BLaER1 treated with 17β-estradiol and CSF1 and Interleukin-3, amounts not matched to agents 10 nM and 100 nM (cell line): ENCODE results near the gene RHOXF1.
"Not testable (repeated sequence)": the region's sequence is repeated elsewhere in the genome, so short reads cannot be mapped to it uniquely, and the experiment has no call there.

Experiments used
- H3K27ac ChIP-seq, 11 experiments: shearing (Covaris generic); formaldehyde crosslinking; 2 replicates each; pipeline ENCODE4 v1.8.1; 2022
- H3K27me3 ChIP-seq, 11 experiments: shearing (Covaris generic); formaldehyde crosslinking; 2 replicates each; pipeline ENCODE4 v1.8.1; 2022
- H3K36me3 ChIP-seq, 11 experiments: shearing (Covaris generic); formaldehyde crosslinking; 2 replicates each; pipeline ENCODE4 v1.8.1; 2022
- H3K4me1 ChIP-seq, 10 experiments: shearing (Covaris generic); formaldehyde crosslinking; 2 replicates each; pipeline ENCODE4 v1.8.1; 2022
- H3K4me2 ChIP-seq, 11 experiments: shearing (Covaris generic); formaldehyde crosslinking; 2 replicates each; pipeline ENCODE4 v1.8.1; 2022
- H3K4me3 ChIP-seq, 10 experiments: shearing (Covaris generic); formaldehyde crosslinking; 2 replicates each; pipeline ENCODE4 v1.8.1; 2022
- H3K9ac ChIP-seq, 11 experiments: shearing (Covaris generic); formaldehyde crosslinking; 2 replicates each; pipeline ENCODE4 v1.8.1; 2022
- H3K9me3 ChIP-seq, 11 experiments: shearing (Covaris generic); formaldehyde crosslinking; replicated peaks in 1 of 11; 2 replicates each; pipeline ENCODE4 v1.8.1; 2022
- H4K20me1 ChIP-seq, 11 experiments: shearing (Covaris generic); formaldehyde crosslinking; 2 replicates each; pipeline ENCODE4 v1.8.1; 2022
- Cebpa-rat ChIP-seq, 11 experiments: shearing (Covaris generic); IDR thresholded peaks; 2 replicates each; pipeline ENCODE4 v1.8.1; 2022

RHOXF1 gene

GRCh38 chrX:120090208-120090607, 25.5 kb downstream of the RHOXF1 start:
- Histone ChIP-seq H3K36me3 (no peaks in the 10 kb centered on the region), H4K20me1 (no peaks in the 10 kb centered on the region), H3K27ac (no peak overlapping the region), H3K4me3 (no peak overlapping the region), H3K4me1 (peaks cover 0 to 6% (median 0%) of the 10 kb centered on the region in 10 experiments; a peak in 2 of 20 replicates), H3K27me3 (no peaks in the 10 kb centered on the region), H3K4me2 (no peak overlapping the region), H3K9ac (no peak overlapping the region), H3K9me3 (no peaks in the 10 kb centered on the region)
- no peak for TF ChIP-seq Cebpa-rat (IDR thresholded peaks at IDR 0.05)

- no peaks in the 10 kb centered on the region for H4K20me1 ChIP-seq
- H3K27ac ChIP-seq: no peak overlapping the region
- no peaks in the 10 kb centered on the region for H3K9me3 ChIP-seq
- no peak for TF ChIP-seq Cebpa-rat (IDR thresholded peaks at IDR 0.05)
- no peaks in the 10 kb centered on the region for H3K27me3 ChIP-seq
- peak overlapping the region in 2 of 11 experiments; percentile 5 to 17; a peak in 4 of 22 replicates for H3K9ac ChIP-seq
- no peak overlapping the region for H3K4me3 ChIP-seq
- H3K4me2 ChIP-seq: peak overlapping the region in 2 of 11 experiments; percentile 21 to 46; a peak in 3 of 22 replicates
- H3K36me3 ChIP-seq: no peaks in the 10 kb centered on the region
- H3K4me1 ChIP-seq: peaks cover 0 to 6% (median 0%) of the 10 kb centered on the region in 10 experiments; a peak in 2 of 20 replicates
Observed at GRCh38 chrX:120087289-120088017, 28.3 kb downstream of the RHOXF1 start.

- not testable (repeated sequence) for H3K4me3 ChIP-seq, H3K9ac ChIP-seq, H3K4me2 ChIP-seq, H3K36me3 ChIP-seq, H3K4me1 ChIP-seq, H3K9me3 ChIP-seq, H3K27ac ChIP-seq, H4K20me1 ChIP-seq, H3K27me3 ChIP-seq
Observed at GRCh38 chrX:120085553-120086185, 30.0 kb downstream of the RHOXF1 start.

- H3K9me3 ChIP-seq, H3K4me1 ChIP-seq, H4K20me1 ChIP-seq, H3K27me3 ChIP-seq, H3K9ac ChIP-seq, H3K27ac ChIP-seq, H3K4me3 ChIP-seq, H3K4me2 ChIP-seq, H3K36me3 ChIP-seq: not testable (repeated sequence)
Observed at GRCh38 chrX:120077590-120077989, 38.1 kb downstream of the RHOXF1 start, which contains the start of gene RHOXF2B. Gene RHOXF2B (minus strand): TSS chrX:120077690. CDS start chrX:120077552, 138 bp downstream.

GRCh38 chrX:120066169-120066568, 49.5 kb downstream of the RHOXF1 start:
- H4K20me1 ChIP-seq, H3K4me3 ChIP-seq, H3K27me3 ChIP-seq, H3K36me3 ChIP-seq, H3K9ac ChIP-seq, H3K4me1 ChIP-seq, H3K9me3 ChIP-seq, H3K27ac ChIP-seq, H3K4me2 ChIP-seq: not testable (repeated sequence)
